ENCODE measurements around the gene ARHGEF18. TPM values are rescaled to one million over a fixed set of nuclear protein-coding genes. Genes with fewer than 3 reads are reported as not detected.

The ARHGEF18 gene
- total and polyA plus RNA-seq, 2 donors (not counting 1 experiment from before 2014, with no cell fraction given), result 74.0 to 94.9 TPM

GRCh38 chr19:7331446-7331845 is 17.3 kb upstream of the ARHGEF18 start:
- intact Hi-C loops (cut with micrococcal nuclease), result no loop called here
- no peaks in the 10 kb centered on the region for H3K9me3 Mint-ChIP-seq (ENCODE audit: insufficient read depth)
- Histone ChIP-seq H3K36me3 (replicated peaks in 1 of 2; ENCODE audit: control extremely low read depth in 1 of 2, control insufficient read depth in 1 of 2, extremely low read depth in 1 of 2, insufficient read depth in 2 of 2, low read length in 1 of 2) (no peaks in the 10 kb centered on the region), H3K9me3 (ENCODE audit: control extremely low read depth in 1 of 3, control insufficient read depth in 2 of 3, insufficient read depth in 1 of 3, low read length in 2 of 3) (peaks cover 0 to 11% (median 0%) of the 10 kb centered on the region in 3 donors), H3K4me2 (replicated peaks; ENCODE audit: low read depth, low read length, poor library complexity, severe bottlenecking) (no peak overlapping the region), H4K20me1 (ENCODE audit: control insufficient read depth, insufficient read depth, low read length, poor library complexity, severe bottlenecking) (no peaks in the 10 kb centered on the region), H3K4me3 (ENCODE audit: control extremely low read depth in 1 of 5, extremely low read depth in 1 of 5, insufficient read depth in 1 of 5, low read depth in 2 of 5, low read length in 4 of 5) (no peak overlapping the region), H3K9ac (ENCODE audit: low read length) (no peak overlapping the region), H3K27me3 (replicated peaks in 1 of 4; ENCODE audit: control extremely low read depth in 1 of 4, control insufficient read depth in 3 of 4, insufficient read depth in 4 of 4, low read length in 3 of 4) (no peaks in the 10 kb centered on the region), H3K79me2 (ENCODE audit: control insufficient read depth, insufficient read depth, low read length) (peaks cover 26% of the 10 kb centered on the region), H3K27ac (ENCODE audit: low read length in 2 of 2) (no peak overlapping the region), H2AFZ (ENCODE audit: insufficient read depth, low read depth, low read length, poor library complexity, severe bottlenecking) (no peak overlapping the region), H3K4me1 (ENCODE audit: control insufficient read depth in 2 of 2, insufficient read depth in 2 of 2, low read length in 2 of 2) (peaks cover 48 to 56% of the 10 kb centered on the region in 2 donors)
- no peak for TF ChIP-seq EZH2 (IDR thresholded peaks at IDR 0.05; ENCODE audit: borderline replicate concordance, insufficient read depth, low read depth, low read length, poor library complexity, severe bottlenecking)
- no peak for TF ChIP-seq CTCF (IDR thresholded peaks at IDR 0.05)
- H3K4me1 Mint-ChIP-seq, result peaks cover 36% of the 10 kb centered on the region
- H3K27ac Mint-ChIP-seq, result no peak overlapping the region
- no peak for DNase-seq
- POLR2A ChIA-PET, result no interaction called here
- 98% methylated on average over 4 of the region's 4 CpGs for WGBS (ENCODE audit: insufficient coverage)
- CTCF ChIA-PET, result interaction anchor here (1.0 to 6.7 kb wide), 4 partner anchors 8 to 183 kb away, joined by 3 to 175 read pairs (median 35); no protein-coding TSS in a partner anchor
- no peak for ATAC-seq (ENCODE audit: low read depth)
- H3K4me3 Mint-ChIP-seq, result no peak overlapping the region
- no peaks in the 10 kb centered on the region for H3K27me3 Mint-ChIP-seq

- no peak for TF ChIP-seq EZH2 (IDR thresholded peaks at IDR 0.05; ENCODE audit: borderline replicate concordance, insufficient read depth, low read depth, low read length, poor library complexity, severe bottlenecking)
- no peak for TF ChIP-seq CTCF (IDR thresholded peaks at IDR 0.05)
- H2AFZ ChIP-seq (ENCODE audit: insufficient read depth, low read depth, low read length, poor library complexity, severe bottlenecking), result no peak overlapping the region
- H3K4me2 ChIP-seq (replicated peaks; ENCODE audit: low read depth, low read length, poor library complexity, severe bottlenecking), result peak overlapping the region; percentile 47
- DNase-seq, result no peak
- whole genome bisulfite sequencing (ENCODE audit: insufficient coverage), result 81% methylated on average over 13 of the region's 17 CpGs
- H3K27me3 ChIP-seq (replicated peaks in 1 of 4; ENCODE audit: control extremely low read depth in 1 of 4, control insufficient read depth in 3 of 4, insufficient read depth in 4 of 4, low read length in 3 of 4), result no peaks in the 10 kb centered on the region
- ChIA-PET CTCF (interaction anchor here (0.7 to 10.8 kb wide), 8 partner anchors 8 to 129 kb away, joined by 3 to 179 read pairs (median 4); partner anchors contain the start of gene ARHGEF18), POLR2A (interaction anchor here (0.6 to 0.8 kb wide), 5 partner anchors 21 to 702 kb away, joined by 3 to 4 read pairs (median 3); no protein-coding TSS in a partner anchor)
- Mint-ChIP-seq H3K27me3 (no peaks in the 10 kb centered on the region), H3K9me3 (ENCODE audit: insufficient read depth) (no peaks in the 10 kb centered on the region), H3K4me3 (peak overlapping the region; percentile 40), H3K4me1 (peaks cover 56% of the 10 kb centered on the region), H3K27ac (peak overlapping the region; percentile 38)
- H3K9ac ChIP-seq (ENCODE audit: low read length), result no peak overlapping the region
- no peak overlapping the region for H3K4me3 ChIP-seq (ENCODE audit: control extremely low read depth in 1 of 5, extremely low read depth in 1 of 5, insufficient read depth in 1 of 5, low read depth in 2 of 5, low read length in 4 of 5)
- no peaks in the 10 kb centered on the region for H3K36me3 ChIP-seq (replicated peaks in 1 of 2; ENCODE audit: control extremely low read depth in 1 of 2, control insufficient read depth in 1 of 2, extremely low read depth in 1 of 2, insufficient read depth in 2 of 2, low read length in 1 of 2)
- peaks cover 0 to 24% (median 4%) of the 10 kb centered on the region in 3 donors for H3K9me3 ChIP-seq (ENCODE audit: control extremely low read depth in 1 of 3, control insufficient read depth in 2 of 3, insufficient read depth in 1 of 3, low read length in 2 of 3)
- H3K27ac ChIP-seq (ENCODE audit: low read length in 2 of 2), result no peak overlapping the region
- peaks cover 64 to 76% of the 10 kb centered on the region in 2 donors for H3K4me1 ChIP-seq (ENCODE audit: control insufficient read depth in 2 of 2, insufficient read depth in 2 of 2, low read length in 2 of 2)
- no peaks in the 10 kb centered on the region for H4K20me1 ChIP-seq (ENCODE audit: control insufficient read depth, insufficient read depth, low read length, poor library complexity, severe bottlenecking)
- no peak for ATAC-seq (ENCODE audit: low read depth)
- intact Hi-C loops (cut with micrococcal nuclease), result no loop called here
- H3K79me2 ChIP-seq (ENCODE audit: control insufficient read depth, insufficient read depth, low read length), result peaks cover 26% of the 10 kb centered on the region
These were observed 15.3 kb upstream of the ARHGEF18 start for GRCh38 chr19:7333198-7334118.

Measured in B cell (primary cell).